Upper lobe of left lung (tissue), 4 donors: ENCODE data around the gene DNTTIP2.

Experiments used
- POLR2A ChIP-seq, 4 donors: fragments of 450-650 bp; IDR thresholded peaks; one replicate each; pipeline ENCODE4 v1.5.1; 2016 to 2017; ENCODE audit warnings: antibody characterized with exemption in 4 of 4, mild to moderate bottlenecking in 2 of 4
- POLR2AphosphoS5 ChIP-seq, 2 donors: sonication (generic); formaldehyde crosslinking; IDR thresholded peaks; one replicate each; pipeline ENCODE4 v1.5.1; 2017; ENCODE audit warnings: antibody characterized with exemption in 2 of 2
- TF ChIP-seq, protein P1 (sequence below), 6 experiments: fragments of 450-650 bp in 4 of 6; fragments of 200-600 bp in 2 of 6; sonication (generic) in 2 of 6; IDR thresholded peaks; one replicate each; pipeline ENCODE4 v1.5.1; 2016 to 2019; ENCODE audit warnings: antibody characterized with exemption in 6 of 6

DNA sequence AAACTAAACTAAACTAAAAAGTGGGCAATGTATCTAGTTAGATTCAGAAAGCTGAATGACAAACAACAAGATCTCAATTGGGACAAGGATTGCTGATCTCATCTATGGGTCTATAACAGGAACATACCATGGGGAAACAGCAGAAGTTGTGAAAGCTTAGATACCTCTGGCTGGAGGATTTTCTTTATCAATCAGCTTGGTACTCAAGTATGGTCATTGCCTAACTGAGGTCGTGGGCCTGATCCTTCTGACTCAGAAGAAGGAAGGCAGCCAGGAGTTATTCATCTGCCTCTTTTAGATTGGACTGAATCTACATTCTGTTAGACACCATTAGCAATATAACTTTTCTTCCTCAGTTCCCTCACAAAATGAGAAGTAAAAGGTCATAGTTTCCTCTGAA is 39.7 kb downstream of the DNTTIP2 start:
- TF ChIP-seq, protein P1, sequence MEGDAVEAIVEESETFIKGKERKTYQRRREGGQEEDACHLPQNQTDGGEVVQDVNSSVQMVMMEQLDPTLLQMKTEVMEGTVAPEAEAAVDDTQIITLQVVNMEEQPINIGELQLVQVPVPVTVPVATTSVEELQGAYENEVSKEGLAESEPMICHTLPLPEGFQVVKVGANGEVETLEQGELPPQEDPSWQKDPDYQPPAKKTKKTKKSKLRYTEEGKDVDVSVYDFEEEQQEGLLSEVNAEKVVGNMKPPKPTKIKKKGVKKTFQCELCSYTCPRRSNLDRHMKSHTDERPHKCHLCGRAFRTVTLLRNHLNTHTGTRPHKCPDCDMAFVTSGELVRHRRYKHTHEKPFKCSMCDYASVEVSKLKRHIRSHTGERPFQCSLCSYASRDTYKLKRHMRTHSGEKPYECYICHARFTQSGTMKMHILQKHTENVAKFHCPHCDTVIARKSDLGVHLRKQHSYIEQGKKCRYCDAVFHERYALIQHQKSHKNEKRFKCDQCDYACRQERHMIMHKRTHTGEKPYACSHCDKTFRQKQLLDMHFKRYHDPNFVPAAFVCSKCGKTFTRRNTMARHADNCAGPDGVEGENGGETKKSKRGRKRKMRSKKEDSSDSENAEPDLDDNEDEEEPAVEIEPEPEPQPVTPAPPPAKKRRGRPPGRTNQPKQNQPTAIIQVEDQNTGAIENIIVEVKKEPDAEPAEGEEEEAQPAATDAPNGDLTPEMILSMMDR (IDR thresholded peaks at IDR 0.05), result no peak
- TF ChIP-seq POLR2A (IDR thresholded peaks at IDR 0.05), result no peak
- TF ChIP-seq POLR2AphosphoS5 (IDR thresholded peaks at IDR 0.05), result no peak
